K562 (cell line): ENCODE results near the gene SLC9A7.

ENCODE experiments used
- CTCF ChIP-seq, 3 experiments: IDR thresholded peaks in 2 of 3; conservative IDR thresholded peaks in 1 of 3; 2 replicates each; pipeline ENCODE4 v1.5.1; 2011 to 2012; ENCODE audit warnings: low read length in 3 of 3, mild to moderate bottlenecking in 3 of 3, control low read depth in 2 of 3, improper control_type of control experiment in 1 of 3, inconsistent platforms in 1 of 3, low read depth in 1 of 3, mixed read lengths in 1 of 3, moderate library complexity in 1 of 3; ENCODE audit not compliant: insufficient read depth in 2 of 3
- POLR2AphosphoS5 ChIP-seq: IDR thresholded peaks from 2 replicates; pipeline ENCODE4 v1.6.1; 2011; ENCODE audit warnings: mild to moderate bottlenecking, low read depth, low read length, moderate library complexity; ENCODE audit not compliant: control insufficient read depth, insufficient read depth
- TEAD2 ChIP-seq: fragments of 450-650 bp; IDR thresholded peaks from 2 replicates; pipeline ENCODE4 v1.6.1; 2016; ENCODE audit warnings: missing genetic modification characterization, control low read depth, missing compliant biosample characterization
- TFAP4 ChIP-seq: sonication (generic); formaldehyde crosslinking; IDR thresholded peaks from 2 replicates; pipeline ENCODE4 v1.8.0; 2022; ENCODE audit warnings: missing genetic modification reagents, mild to moderate bottlenecking, moderate library complexity, borderline replicate concordance
- ZNF274 ChIP-seq: IDR thresholded peaks from 2 replicates; pipeline ENCODE4 v1.6.1; 2011; ENCODE audit warnings: low read depth, mild to moderate bottlenecking, low read length, moderate library complexity, borderline replicate concordance
- ZNF318 ChIP-seq, 2 experiments: fragments of 450-650 bp; IDR thresholded peaks; 2 replicates each; pipeline ENCODE4 v1.6.1; 2016; ENCODE audit warnings: mild to moderate bottlenecking in 2 of 2, borderline replicate concordance in 1 of 2, low read depth in 1 of 2, moderate library complexity in 1 of 2
- TF ChIP-seq, protein P1 (sequence below): fragments of 450-650 bp; IDR thresholded peaks from 2 replicates; pipeline ENCODE4 v1.6.1; 2016; ENCODE audit warnings: borderline replicate concordance

DNA sequence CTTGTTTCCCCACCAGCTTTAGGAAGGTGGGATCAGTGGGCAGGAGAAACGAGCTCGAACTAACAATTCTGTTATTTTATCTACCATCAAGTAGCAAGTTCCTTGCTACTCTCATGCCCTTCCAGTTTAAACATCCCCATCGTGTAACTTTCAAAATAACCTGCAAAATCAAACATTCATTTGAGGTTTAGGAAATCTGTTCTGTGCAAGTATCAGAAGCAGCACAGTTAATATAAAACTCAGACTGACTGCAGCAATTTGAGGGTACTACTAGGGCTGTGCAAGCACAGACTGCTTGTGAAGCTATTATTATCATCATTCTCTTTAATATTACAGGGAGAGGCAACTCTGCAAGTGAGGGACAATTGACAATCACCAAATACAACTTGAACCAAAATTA lies 137.3 kb downstream of the SLC9A7 start:
- TF ChIP-seq TFAP4 (no peak), CTCF (IDR thresholded peaks at IDR 0.05 in 2 of 3, conservative IDR thresholded peaks at IDR 0.05 in 1 of 3; ENCODE audit: insufficient read depth in 2 of 3, low read depth in 1 of 3, low read length in 3 of 3) (no peak), ZNF274 (no peak), TEAD2 (no peak), POLR2AphosphoS5 (no peak), ZNF318 (IDR thresholded peaks at IDR 0.05; ENCODE audit: borderline replicate concordance in 1 of 2, low read depth in 1 of 2) (no peak)
- TF ChIP-seq, protein P1, sequence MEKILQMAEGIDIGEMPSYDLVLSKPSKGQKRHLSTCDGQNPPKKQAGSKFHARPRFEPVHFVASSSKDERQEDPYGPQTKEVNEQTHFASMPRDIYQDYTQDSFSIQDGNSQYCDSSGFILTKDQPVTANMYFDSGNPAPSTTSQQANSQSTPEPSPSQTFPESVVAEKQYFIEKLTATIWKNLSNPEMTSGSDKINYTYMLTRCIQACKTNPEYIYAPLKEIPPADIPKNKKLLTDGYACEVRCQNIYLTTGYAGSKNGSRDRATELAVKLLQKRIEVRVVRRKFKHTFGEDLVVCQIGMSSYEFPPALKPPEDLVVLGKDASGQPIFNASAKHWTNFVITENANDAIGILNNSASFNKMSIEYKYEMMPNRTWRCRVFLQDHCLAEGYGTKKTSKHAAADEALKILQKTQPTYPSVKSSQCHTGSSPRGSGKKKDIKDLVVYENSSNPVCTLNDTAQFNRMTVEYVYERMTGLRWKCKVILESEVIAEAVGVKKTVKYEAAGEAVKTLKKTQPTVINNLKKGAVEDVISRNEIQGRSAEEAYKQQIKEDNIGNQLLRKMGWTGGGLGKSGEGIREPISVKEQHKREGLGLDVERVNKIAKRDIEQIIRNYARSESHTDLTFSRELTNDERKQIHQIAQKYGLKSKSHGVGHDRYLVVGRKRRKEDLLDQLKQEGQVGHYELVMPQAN = no peak
